Right lobe of liver (tissue), 4 donors: ENCODE results near the gene XRCC2.

Experiments
- POLR2A ChIP-seq: fragments of 450-650 bp; IDR thresholded peaks from one replicate; pipeline ENCODE4 v1.6.1; 2017; ENCODE audit warnings: antibody characterized with exemption, mild to moderate bottlenecking
- TF ChIP-seq, protein P1 (sequence below), 4 donors: fragments of 200-600 bp in 3 of 4; fragments of 450-650 bp in 1 of 4; IDR thresholded peaks; one replicate each; pipeline versions ENCODE4 v1.5.1 to v1.8.0; 2016 to 2022; ENCODE audit warnings: antibody characterized with exemption in 4 of 4, mild to moderate bottlenecking in 2 of 4
- donor health status: DM: no; HTN: no; CAD: no.
- donor health status: DM: no; HTN: no; CAD: no.
- donor health status: DM: no; HTN: yes; CAD: no.

DNA sequence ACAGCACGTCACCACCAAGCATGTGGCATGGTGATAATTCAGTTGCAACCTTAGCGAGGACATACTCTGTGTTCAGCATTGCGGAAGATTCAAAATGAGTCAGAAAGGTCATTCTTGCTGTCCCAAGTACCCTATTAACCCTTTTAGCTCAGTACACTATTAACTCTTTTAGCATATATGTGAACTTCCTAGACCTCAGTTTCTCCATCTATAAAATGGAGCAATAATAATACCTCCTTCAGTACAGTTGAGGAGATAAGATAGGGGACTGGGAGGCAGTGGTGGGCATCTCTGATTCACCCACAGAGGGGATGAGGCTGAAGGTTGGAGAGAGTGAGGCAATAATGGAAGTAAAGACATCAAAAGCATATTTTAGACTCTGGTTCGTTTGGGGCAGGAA, 67.3 kb downstream of the XRCC2 start:
- TF ChIP-seq, protein P1, sequence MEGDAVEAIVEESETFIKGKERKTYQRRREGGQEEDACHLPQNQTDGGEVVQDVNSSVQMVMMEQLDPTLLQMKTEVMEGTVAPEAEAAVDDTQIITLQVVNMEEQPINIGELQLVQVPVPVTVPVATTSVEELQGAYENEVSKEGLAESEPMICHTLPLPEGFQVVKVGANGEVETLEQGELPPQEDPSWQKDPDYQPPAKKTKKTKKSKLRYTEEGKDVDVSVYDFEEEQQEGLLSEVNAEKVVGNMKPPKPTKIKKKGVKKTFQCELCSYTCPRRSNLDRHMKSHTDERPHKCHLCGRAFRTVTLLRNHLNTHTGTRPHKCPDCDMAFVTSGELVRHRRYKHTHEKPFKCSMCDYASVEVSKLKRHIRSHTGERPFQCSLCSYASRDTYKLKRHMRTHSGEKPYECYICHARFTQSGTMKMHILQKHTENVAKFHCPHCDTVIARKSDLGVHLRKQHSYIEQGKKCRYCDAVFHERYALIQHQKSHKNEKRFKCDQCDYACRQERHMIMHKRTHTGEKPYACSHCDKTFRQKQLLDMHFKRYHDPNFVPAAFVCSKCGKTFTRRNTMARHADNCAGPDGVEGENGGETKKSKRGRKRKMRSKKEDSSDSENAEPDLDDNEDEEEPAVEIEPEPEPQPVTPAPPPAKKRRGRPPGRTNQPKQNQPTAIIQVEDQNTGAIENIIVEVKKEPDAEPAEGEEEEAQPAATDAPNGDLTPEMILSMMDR (IDR thresholded peaks at IDR 0.05) = no peak
- TF ChIP-seq POLR2A = no peak
